Lung (tissue), 12 donors: ENCODE measurements around the gene KCNJ5. TPM values are rescaled to one million over a fixed set of nuclear protein-coding genes. Genes with fewer than 3 reads are reported as not detected.

Source experiments
- ATAC-seq: fragments of 200-7000 bp; cut with Tn5 transposase; one replicate; pipeline ENCODE4 v1.9.1; 2020; ENCODE audit warnings: moderate number of reproducible peaks; ENCODE audit not compliant: insufficient read depth, low FRiP score
- DNase-seq, 3 donors: peaks; one replicate each; pipeline ENCODE4 v3.0.0-alpha.2; 2013 to 2017
- H3K27ac ChIP-seq, 2 donors: one replicate each; pipeline ENCODE4 v1.5.1; 2013; ENCODE audit warnings: mild to moderate bottlenecking in 2 of 2, moderate library complexity in 2 of 2, control low read depth in 1 of 2, inconsistent platforms in 1 of 2, low read depth in 1 of 2, low read length in 1 of 2
- H3K27me3 ChIP-seq, 3 donors: one replicate each; pipeline ENCODE4 v1.5.1; 2013; ENCODE audit warnings: low read length in 2 of 3; ENCODE audit not compliant: control insufficient read depth in 3 of 3, insufficient read depth in 3 of 3
- H3K36me3 ChIP-seq, 4 donors: one replicate each; pipeline ENCODE4 v1.5.1; 2013; ENCODE audit warnings: low read length in 4 of 4, mild to moderate bottlenecking in 1 of 4, moderate library complexity in 1 of 4; ENCODE audit not compliant: control insufficient read depth in 4 of 4, insufficient read depth in 4 of 4
- H3K4me1 ChIP-seq, 5 donors: one replicate each; pipeline ENCODE4 v1.5.1; 2013; ENCODE audit warnings: low read length in 5 of 5, mild to moderate bottlenecking in 2 of 5, moderate library complexity in 1 of 5; ENCODE audit not compliant: control insufficient read depth in 5 of 5, insufficient read depth in 5 of 5
- H3K4me3 ChIP-seq: one replicate; pipeline ENCODE4 v1.5.1; 2013; ENCODE audit warnings: mild to moderate bottlenecking, control low read depth, moderate library complexity
- H3K9ac ChIP-seq, 2 donors: one replicate each; pipeline ENCODE4 v1.5.1; 2013; ENCODE audit warnings: low read length in 2 of 2, control low read depth in 1 of 2; ENCODE audit not compliant: insufficient read depth in 1 of 2
- H3K9me3 ChIP-seq, 4 donors: one replicate each; pipeline ENCODE4 v1.5.1; 2013; ENCODE audit warnings: low read length in 3 of 4, mild to moderate bottlenecking in 1 of 4, moderate library complexity in 1 of 4; ENCODE audit not compliant: control insufficient read depth in 4 of 4, insufficient read depth in 3 of 4
- WGBS, 2 donors: extraction: QIAGEN DNeasy Blood & Tissue Kit; methylation state at CpG; one replicate each; pipeline ENCODE4 v1.1.7; 2013; 5-methylcytosine and 5-hydroxymethylcytosine counted together
- polyA plus RNA-seq, 2 donors: library from polyadenylated mRNA; stranded (reverse); fragments of 200-250 nt; gene quantifications; one replicate each; pipeline ENCODE4 v1.2.1, GENCODE V29; 2013
- total RNA-seq, 2 donors: library from RNA; depleted of rRNA in 1 of 2; stranded (reverse); fragments of >200 nt in 1 of 2; gene quantifications; one replicate each; pipeline ENCODE4 v1.2.1, GENCODE V29; 2014 to 2021
- TF ChIP-seq, protein P1 (sequence below): IDR thresholded peaks from 2 replicates; pipeline ENCODE4 v1.5.1; 2012; ENCODE audit warnings: mild to moderate bottlenecking; ENCODE audit errors: control extremely low read depth, extremely low read depth
- donor health status: control.
- donor health status: control.
- donor health status: Bipolar disorder and iron deficiency.
- donor health status: healthy.
- donor health status: DM: yes; HTN: yes; CAD: no.

Gene KCNJ5
- total and polyA plus RNA-seq, 4 donors = 2.0 to 5.0 (median 2.8) TPM

DNA sequence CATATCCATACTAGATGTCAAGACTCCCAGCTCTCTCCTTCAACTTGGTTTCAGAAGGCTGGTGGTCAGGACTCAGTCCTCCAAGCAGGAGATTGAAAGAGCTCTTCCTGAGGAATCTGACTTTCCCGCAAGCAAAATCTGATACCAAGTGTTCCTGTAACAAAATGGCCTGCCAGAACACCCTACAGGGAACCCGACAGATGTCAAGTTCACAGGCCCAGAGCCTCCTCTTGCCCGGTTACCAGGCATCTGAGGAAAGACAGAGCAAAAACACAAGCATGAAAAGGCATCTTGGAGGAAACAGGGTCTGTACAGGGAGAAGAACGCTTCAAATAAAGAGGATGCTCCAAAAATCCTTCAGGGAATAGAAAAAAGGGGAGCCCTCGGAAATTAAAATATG, 8.7 kb upstream of the KCNJ5 start:
- 78 to 91% methylated on average over 5 of the region's 5 CpGs for WGBS, 2 donors
- TF ChIP-seq, protein P1, sequence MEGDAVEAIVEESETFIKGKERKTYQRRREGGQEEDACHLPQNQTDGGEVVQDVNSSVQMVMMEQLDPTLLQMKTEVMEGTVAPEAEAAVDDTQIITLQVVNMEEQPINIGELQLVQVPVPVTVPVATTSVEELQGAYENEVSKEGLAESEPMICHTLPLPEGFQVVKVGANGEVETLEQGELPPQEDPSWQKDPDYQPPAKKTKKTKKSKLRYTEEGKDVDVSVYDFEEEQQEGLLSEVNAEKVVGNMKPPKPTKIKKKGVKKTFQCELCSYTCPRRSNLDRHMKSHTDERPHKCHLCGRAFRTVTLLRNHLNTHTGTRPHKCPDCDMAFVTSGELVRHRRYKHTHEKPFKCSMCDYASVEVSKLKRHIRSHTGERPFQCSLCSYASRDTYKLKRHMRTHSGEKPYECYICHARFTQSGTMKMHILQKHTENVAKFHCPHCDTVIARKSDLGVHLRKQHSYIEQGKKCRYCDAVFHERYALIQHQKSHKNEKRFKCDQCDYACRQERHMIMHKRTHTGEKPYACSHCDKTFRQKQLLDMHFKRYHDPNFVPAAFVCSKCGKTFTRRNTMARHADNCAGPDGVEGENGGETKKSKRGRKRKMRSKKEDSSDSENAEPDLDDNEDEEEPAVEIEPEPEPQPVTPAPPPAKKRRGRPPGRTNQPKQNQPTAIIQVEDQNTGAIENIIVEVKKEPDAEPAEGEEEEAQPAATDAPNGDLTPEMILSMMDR = no peak

DNA sequence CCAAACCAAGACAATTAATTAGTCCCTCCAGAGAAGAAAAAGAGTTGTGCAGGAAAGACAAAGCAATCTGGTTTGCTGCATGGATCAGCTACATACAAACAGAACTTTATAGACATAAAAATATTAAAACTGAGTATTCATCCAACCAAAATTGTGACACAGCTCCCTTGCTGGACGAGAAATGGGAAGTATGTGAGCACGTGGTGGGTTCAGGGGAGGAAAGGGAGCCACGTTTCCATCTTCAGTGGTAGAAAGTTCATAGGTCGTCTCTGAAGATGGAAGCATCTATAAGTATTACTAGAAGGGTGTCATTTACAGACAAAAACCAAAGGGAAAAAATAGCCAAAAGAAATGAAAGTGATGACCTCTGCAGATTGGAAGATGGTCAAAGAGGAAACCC, 7.1 kb upstream of the KCNJ5 start:
- H3K27ac ChIP-seq = no peak overlapping the region
- no peaks in the 10 kb centered on the region for H3K36me3 ChIP-seq
- ATAC-seq (no peak), DNase-seq (no peak)
- no peaks in the 10 kb centered on the region for H3K4me1 ChIP-seq
- H3K4me3 ChIP-seq = no peak overlapping the region
- peaks cover 0 to 17% (median 17%) of the 10 kb centered on the region in 3 donors for H3K27me3 ChIP-seq
- TF ChIP-seq, protein P1 = no peak
- 34 to 42% methylated on average over 4 of the region's 4 CpGs for WGBS, 2 donors
- H3K9me3 ChIP-seq = no peaks in the 10 kb centered on the region
- no peak overlapping the region for H3K9ac ChIP-seq

More for the DNA sequence above, 8.7 kb upstream of the KCNJ5 start:
- DNase-seq (no peak), ATAC-seq (no peak)
- H3K27me3 ChIP-seq = peaks cover 0 to 9% (median 7%) of the 10 kb centered on the region in 3 donors
- H3K36me3 ChIP-seq = no peaks in the 10 kb centered on the region
- no peaks in the 10 kb centered on the region for H3K9me3 ChIP-seq
- H3K27ac ChIP-seq = no peak overlapping the region
- no peak overlapping the region for H3K4me3 ChIP-seq
- no peaks in the 10 kb centered on the region for H3K4me1 ChIP-seq
- no peak overlapping the region for H3K9ac ChIP-seq

DNA sequence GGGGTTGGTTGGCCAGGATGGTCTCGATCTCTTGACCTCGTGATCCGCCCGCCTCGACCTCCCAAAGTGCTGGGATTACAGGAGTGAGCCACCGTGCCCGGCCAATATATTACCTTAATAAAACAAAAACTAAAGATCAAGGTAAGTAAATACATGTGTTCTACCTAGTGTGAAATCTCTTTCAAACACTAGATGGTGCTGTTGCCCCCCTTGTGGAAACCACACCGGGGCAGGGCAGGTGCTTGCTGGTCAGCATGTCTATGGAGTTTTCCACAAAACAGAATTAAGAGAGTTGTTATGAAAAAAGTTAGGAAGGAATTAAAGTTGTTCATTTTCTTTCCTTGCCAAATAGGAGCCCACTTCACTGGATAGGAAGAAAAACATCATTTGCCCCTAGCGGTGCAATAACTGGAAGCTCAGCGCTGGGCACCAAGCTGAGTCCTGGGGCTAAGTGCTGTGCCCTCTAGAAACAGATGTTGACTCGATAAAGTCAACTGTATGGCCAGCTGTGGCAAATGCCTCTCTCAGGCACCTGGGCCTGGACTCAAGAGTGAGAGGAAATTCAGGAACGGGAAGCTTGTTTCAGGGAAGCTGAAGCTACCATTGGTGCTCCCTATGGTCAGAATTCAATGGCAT, 6.3 kb upstream of the KCNJ5 start:
- ATAC-seq (peak; percentile 77), DNase-seq (peak; percentile 73 to 79 (median 78))
- Histone ChIP-seq H3K27ac (no peak overlapping the region), H3K27me3 (peaks cover 0 to 22% (median 21%) of the 10 kb centered on the region in 3 donors), H3K36me3 (no peaks in the 10 kb centered on the region), H3K9ac (no peak overlapping the region), H3K9me3 (no peaks in the 10 kb centered on the region), H3K4me3 (no peak overlapping the region), H3K4me1 (no peaks in the 10 kb centered on the region)
- TF ChIP-seq, protein P1 = peak; percentile 83
- 29% methylated on average over 12 of the region's 12 CpGs for WGBS, 2 donors
